ENCODE data around the gene FBXO10. TPM values are rescaled to one million over a fixed set of nuclear protein-coding genes. Genes with fewer than 3 reads are reported as not detected.
"Not testable (repeated sequence)": the region's sequence is repeated elsewhere in the genome, so short reads cannot be mapped to it uniquely, and the experiment has no call there.

FBXO10 gene
- total RNA-seq, 4 donors from 2014 or later: 2.4 to 5.5 (median 3.7) TPM

- WGBS, 2 donors: 10 to 17% methylated on average over 7 of the region's 7 CpGs
- no peak for DNase-seq (ENCODE audit: low spot score in 2 of 2)
- TF ChIP-seq POLR2A (IDR thresholded peaks at IDR 0.05): no peak
- TF ChIP-seq CTCF (IDR thresholded peaks at IDR 0.05): no peak
- H3K4me3 ChIP-seq (ENCODE audit: low read depth, poor library complexity, severe bottlenecking): peak overlapping the region; percentile 71
- intact Hi-C loops (cut with DNase I; ENCODE audit: low total_unique reads): loop anchor here (10.0 kb wide), 1 partner anchor 108 kb away; the partner anchor contains the start of gene TOMM5
Measured at GRCh38 chr9:37486616-37487548, 89.3 kb downstream of the FBXO10 start.

DNA sequence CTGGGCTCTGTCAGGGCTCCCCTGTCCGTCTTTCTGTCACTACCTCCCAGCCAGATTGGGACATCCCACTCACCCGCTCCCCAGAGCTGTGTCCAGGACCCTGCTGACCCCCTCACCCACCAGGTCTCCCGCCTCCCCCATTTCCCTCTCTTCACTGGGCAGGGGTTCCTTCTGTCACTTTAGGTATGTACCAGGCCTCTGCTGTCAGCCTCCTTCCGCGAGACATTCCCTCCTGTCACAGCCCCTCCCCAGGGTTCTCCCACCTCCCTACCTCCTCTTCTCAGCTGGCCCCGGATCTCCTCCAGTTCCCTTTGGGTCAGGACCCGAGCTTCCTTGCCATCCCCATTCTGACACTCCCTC is 89.9 kb downstream of the FBXO10 start:
- intact Hi-C loops (cut with DNase I; ENCODE audit: low total_unique reads): loop anchor here (10.0 kb wide), 1 partner anchor 109 kb away; the partner anchor contains the start of gene TOMM5
- no peak for DNase-seq (ENCODE audit: low spot score in 2 of 2)
- WGBS, 2 donors: 2 to 6% methylated on average over 7 of the region's 7 CpGs
- peak overlapping the region; percentile 71 for H3K4me3 ChIP-seq (ENCODE audit: low read depth, poor library complexity, severe bottlenecking)
- TF ChIP-seq POLR2A (IDR thresholded peaks at IDR 0.05) (no peak), CTCF (IDR thresholded peaks at IDR 0.05) (no peak)

DNA sequence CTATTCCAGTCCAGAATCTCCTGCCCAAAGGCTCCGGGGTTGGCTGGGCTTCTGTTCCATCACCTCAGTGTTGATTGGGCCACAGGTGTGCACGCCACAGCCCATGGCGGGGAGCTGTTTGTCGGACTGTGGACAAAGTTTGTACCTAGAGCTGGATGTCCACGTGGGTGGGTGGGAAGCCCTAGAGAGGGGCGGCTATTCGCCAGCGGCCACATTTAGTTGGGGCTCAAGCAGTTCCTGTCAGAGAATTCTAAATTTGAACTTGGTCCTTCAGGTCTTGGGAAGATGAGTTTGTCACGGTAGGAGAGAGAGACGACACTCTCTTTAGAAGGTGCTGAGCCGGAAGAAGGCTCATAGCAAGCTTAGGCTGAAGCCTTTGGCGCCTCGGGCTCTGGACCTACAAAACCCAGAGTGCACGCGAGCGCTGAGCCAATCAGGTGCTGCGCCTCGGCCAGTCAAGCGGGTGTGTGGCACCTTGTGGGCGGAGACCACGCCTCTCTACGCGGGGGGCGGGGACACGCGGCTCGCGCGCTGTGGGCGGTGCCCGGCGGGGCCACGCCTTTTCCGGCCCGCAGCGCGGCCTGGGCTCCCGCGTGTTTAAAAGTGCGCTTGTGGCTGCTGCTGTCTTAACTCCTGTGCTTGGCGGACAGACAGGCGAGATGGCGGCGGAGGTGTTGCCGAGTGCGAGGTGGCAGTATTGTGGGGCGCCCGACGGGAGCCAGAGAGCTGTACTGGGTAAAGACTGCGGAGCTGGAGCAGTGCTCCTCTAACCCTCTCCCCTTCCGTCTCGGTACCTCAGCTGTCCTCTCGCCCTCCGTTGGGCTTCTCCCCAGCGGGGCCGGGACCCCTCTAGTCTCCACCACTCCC is 90.6 kb downstream of the FBXO10 start, which contains the start of gene POLR1E:
Gene POLR1E, plus strand, starts transcription at position 560 of the 867 bp plus-strand sequence. Its CDS starts 100 bp downstream, at position 660.
- H3K4me3 ChIP-seq (ENCODE audit: low read depth, poor library complexity, severe bottlenecking): peak within 1 kb of the TSS; percentile 71
- WGBS, 2 donors: 9 to 10% methylated on average over 35 to 37 of the region's 56 CpGs
- DNase-seq (ENCODE audit: low spot score in 2 of 2): peak; percentile 93 to 99
- TF ChIP-seq POLR2A (IDR thresholded peaks at IDR 0.05) (no peak), CTCF (IDR thresholded peaks at IDR 0.05) (no peak)
- intact Hi-C loops (cut with DNase I; ENCODE audit: low total_unique reads): loop anchor here (10.0 kb wide), 1 partner anchor 109 kb away; the partner anchor contains the start of gene TOMM5

GRCh38 chr9:37480759-37481158 is 95.4 kb downstream of the FBXO10 start:
- intact Hi-C loops (cut with DNase I; ENCODE audit: low total_unique reads): loop anchor here (10.0 kb wide), 1 partner anchor 114 kb away; the partner anchor contains the start of gene TOMM5
- TF ChIP-seq POLR2A (IDR thresholded peaks at IDR 0.05) (no peak), CTCF (IDR thresholded peaks at IDR 0.05) (no peak)
- H3K4me3 ChIP-seq (ENCODE audit: low read depth, poor library complexity, severe bottlenecking): no peak overlapping the region
- WGBS, 2 donors: 86 to 87% methylated on average over 3 of the region's 3 CpGs
- DNase-seq (ENCODE audit: low spot score in 2 of 2): no peak

DNA sequence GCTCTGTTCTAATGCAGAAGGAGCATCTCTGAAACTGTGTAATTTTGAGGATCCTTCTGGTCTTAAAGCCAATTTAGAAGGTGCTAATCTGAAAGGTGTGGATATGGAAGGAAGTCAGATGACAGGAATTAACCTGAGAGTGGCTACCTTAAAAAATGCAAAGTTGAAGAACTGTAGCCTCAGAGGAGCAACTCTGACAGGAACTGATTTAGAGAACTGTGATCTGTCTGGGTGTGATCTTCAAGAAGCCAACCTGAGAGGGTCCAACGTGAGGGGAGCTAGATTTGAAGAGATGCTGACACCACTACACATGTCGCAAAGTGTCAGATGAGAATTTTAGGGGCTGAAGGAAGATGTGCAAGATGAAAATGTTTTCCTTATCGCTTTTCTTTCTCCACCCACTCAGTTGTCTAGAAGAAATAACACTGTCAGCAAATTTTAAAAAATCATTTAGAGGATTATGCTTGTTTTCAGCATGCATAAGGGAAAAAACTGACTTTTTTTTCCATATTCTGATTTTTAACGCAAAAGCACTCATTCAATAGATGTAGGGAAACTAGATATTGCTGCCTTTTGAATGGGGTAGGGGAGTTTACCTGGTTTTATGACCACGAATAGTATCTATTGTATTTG is 98.1 kb downstream of the FBXO10 start:
- WGBS, 2 donors: 69 to 70% methylated on average over 5 of the region's 5 CpGs
- H3K4me3 ChIP-seq (ENCODE audit: low read depth, poor library complexity, severe bottlenecking); DNase-seq (ENCODE audit: low spot score in 2 of 2); intact Hi-C loops (cut with DNase I; ENCODE audit: low total_unique reads): not testable (repeated sequence)

- DNase-seq (ENCODE audit: low spot score in 2 of 2); intact Hi-C loops (cut with DNase I; ENCODE audit: low total_unique reads); H3K4me3 ChIP-seq (ENCODE audit: low read depth, poor library complexity, severe bottlenecking): not testable (repeated sequence)
- WGBS, 2 donors: 85 to 89% methylated on average over 4 of the region's 4 CpGs
Measured at GRCh38 chr9:37477443-37477842, 98.7 kb downstream of the FBXO10 start.

All from lower leg skin (tissue), 4 donors.